K562 (cell line): ENCODE results near the gene ARHGAP15.

ENCODE experiments used
- FOSL1 ChIP-seq: fragments of 200-800 bp; sonication (Bioruptor generic); conservative IDR thresholded peaks from 2 replicates; pipeline ENCODE4 v1.6.1; 2016; ENCODE audit warnings: missing genetic modification characterization, missing compliant biosample characterization
- NFRKB ChIP-seq: fragments of 450-650 bp; IDR thresholded peaks from 2 replicates; pipeline ENCODE4 v1.6.1; 2016; ENCODE audit warnings: low read depth
- POLR2AphosphoS5 ChIP-seq: IDR thresholded peaks from 2 replicates; pipeline ENCODE4 v1.6.1; 2011; ENCODE audit warnings: mild to moderate bottlenecking, low read depth, low read length, moderate library complexity; ENCODE audit not compliant: control insufficient read depth, insufficient read depth
- SMARCC2 ChIP-seq: fragments of 450-650 bp; IDR thresholded peaks from 2 replicates; pipeline ENCODE4 v1.6.1; 2017; ENCODE audit warnings: antibody characterized with exemption, moderate library complexity, mild to moderate bottlenecking, low read depth
- ZNF133 ChIP-seq: fragments of 250-450 bp; sonication (Bioruptor Pico); IDR thresholded peaks from 2 replicates; pipeline ENCODE4 v1.4.0; 2020; ENCODE audit warnings: mild to moderate bottlenecking
- TF ChIP-seq, protein P1 (sequence below), 3 experiments: IDR thresholded peaks in 2 of 3; conservative IDR thresholded peaks in 1 of 3; 2 replicates each; pipeline ENCODE4 v1.5.1; 2011 to 2012; ENCODE audit warnings: low read length in 3 of 3, mild to moderate bottlenecking in 3 of 3, control low read depth in 2 of 3, improper control_type of control experiment in 1 of 3, inconsistent platforms in 1 of 3, low read depth in 1 of 3, mixed read lengths in 1 of 3, moderate library complexity in 1 of 3; ENCODE audit not compliant: insufficient read depth in 2 of 3
- TF ChIP-seq, protein P2 (sequence below): sonication (generic); formaldehyde crosslinking; IDR thresholded peaks from 2 replicates; pipeline ENCODE4 v1.8.0; 2023; ENCODE audit warnings: mild to moderate bottlenecking, missing genetic modification reagents
- TF ChIP-seq, protein P3 (sequence below): sonication (generic); formaldehyde crosslinking; IDR thresholded peaks from 2 replicates; pipeline ENCODE4 v1.9.0; 2022; ENCODE audit warnings: mild to moderate bottlenecking, missing genetic modification reagents
- TF ChIP-seq, protein P4 (sequence below): sonication (generic); formaldehyde crosslinking; IDR thresholded peaks from 2 replicates; pipeline ENCODE4 v1.8.0; 2022; ENCODE audit warnings: mild to moderate bottlenecking, missing genetic modification reagents, borderline replicate concordance

DNA sequence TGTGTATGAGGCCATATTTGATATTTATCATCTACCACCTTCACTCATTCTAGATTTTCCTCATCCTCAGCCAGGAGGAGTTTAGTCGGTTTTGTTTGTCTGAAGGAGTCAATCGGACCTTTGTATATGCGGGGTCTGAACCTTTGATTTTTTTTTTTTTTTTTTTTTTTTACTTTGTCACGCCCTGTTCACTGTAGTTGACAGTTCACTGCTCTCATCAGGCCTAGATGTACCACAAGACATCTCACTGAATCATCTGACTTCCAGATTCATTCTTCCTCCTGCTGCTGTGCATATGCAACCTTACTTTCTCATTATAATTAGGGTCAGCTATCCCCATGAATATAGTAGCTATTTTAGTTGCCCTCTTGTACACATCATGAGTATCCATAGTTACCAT lies 133.2 kb downstream of the ARHGAP15 start:
- TF ChIP-seq NFRKB (no peak), SMARCC2 (no peak), POLR2AphosphoS5 (no peak), ZNF133 (CRISPR knock-in tag) (no peak), FOSL1 (tag) (no peak)
- TF ChIP-seq, protein P1, sequence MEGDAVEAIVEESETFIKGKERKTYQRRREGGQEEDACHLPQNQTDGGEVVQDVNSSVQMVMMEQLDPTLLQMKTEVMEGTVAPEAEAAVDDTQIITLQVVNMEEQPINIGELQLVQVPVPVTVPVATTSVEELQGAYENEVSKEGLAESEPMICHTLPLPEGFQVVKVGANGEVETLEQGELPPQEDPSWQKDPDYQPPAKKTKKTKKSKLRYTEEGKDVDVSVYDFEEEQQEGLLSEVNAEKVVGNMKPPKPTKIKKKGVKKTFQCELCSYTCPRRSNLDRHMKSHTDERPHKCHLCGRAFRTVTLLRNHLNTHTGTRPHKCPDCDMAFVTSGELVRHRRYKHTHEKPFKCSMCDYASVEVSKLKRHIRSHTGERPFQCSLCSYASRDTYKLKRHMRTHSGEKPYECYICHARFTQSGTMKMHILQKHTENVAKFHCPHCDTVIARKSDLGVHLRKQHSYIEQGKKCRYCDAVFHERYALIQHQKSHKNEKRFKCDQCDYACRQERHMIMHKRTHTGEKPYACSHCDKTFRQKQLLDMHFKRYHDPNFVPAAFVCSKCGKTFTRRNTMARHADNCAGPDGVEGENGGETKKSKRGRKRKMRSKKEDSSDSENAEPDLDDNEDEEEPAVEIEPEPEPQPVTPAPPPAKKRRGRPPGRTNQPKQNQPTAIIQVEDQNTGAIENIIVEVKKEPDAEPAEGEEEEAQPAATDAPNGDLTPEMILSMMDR (IDR thresholded peaks at IDR 0.05 in 2 of 3, conservative IDR thresholded peaks at IDR 0.05 in 1 of 3; ENCODE audit: insufficient read depth in 2 of 3, low read depth in 1 of 3, low read length in 3 of 3): no peak
- TF ChIP-seq, protein P2, sequence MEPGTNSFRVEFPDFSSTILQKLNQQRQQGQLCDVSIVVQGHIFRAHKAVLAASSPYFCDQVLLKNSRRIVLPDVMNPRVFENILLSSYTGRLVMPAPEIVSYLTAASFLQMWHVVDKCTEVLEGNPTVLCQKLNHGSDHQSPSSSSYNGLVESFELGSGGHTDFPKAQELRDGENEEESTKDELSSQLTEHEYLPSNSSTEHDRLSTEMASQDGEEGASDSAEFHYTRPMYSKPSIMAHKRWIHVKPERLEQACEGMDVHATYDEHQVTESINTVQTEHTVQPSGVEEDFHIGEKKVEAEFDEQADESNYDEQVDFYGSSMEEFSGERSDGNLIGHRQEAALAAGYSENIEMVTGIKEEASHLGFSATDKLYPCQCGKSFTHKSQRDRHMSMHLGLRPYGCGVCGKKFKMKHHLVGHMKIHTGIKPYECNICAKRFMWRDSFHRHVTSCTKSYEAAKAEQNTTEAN (CRISPR knock-in tag): no peak
- TF ChIP-seq, protein P3, sequence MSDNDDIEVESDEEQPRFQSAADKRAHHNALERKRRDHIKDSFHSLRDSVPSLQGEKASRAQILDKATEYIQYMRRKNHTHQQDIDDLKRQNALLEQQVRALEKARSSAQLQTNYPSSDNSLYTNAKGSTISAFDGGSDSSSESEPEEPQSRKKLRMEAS (CRISPR knock-in tag): no peak
- TF ChIP-seq, protein P4, sequence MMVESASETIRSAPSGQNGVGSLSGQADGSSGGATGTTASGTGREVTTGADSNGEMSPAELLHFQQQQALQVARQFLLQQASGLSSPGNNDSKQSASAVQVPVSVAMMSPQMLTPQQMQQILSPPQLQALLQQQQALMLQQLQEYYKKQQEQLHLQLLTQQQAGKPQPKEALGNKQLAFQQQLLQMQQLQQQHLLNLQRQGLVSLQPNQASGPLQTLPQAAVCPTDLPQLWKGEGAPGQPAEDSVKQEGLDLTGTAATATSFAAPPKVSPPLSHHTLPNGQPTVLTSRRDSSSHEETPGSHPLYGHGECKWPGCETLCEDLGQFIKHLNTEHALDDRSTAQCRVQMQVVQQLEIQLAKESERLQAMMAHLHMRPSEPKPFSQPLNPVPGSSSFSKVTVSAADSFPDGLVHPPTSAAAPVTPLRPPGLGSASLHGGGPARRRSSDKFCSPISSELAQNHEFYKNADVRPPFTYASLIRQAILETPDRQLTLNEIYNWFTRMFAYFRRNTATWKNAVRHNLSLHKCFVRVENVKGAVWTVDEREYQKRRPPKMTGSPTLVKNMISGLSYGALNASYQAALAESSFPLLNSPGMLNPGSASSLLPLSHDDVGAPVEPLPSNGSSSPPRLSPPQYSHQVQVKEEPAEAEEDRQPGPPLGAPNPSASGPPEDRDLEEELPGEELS (CRISPR knock-in tag): no peak
